Mammary epithelial cell (primary cell): ENCODE results near the gene CXCR6.

Experiments used
- EZH2 ChIP-seq: IDR thresholded peaks from 2 replicates; pipeline ENCODE4 v1.6.1; 2012; ENCODE audit warnings: low read length, inconsistent platforms, borderline replicate concordance
- TF ChIP-seq, protein P1 (sequence below), 2 donors: IDR thresholded peaks in 1 of 2; conservative IDR thresholded peaks in 1 of 2; 2 replicates each; pipeline ENCODE4 v1.5.1; 2011 to 2012; ENCODE audit warnings: inconsistent platforms in 2 of 2, low read length in 2 of 2, mild to moderate bottlenecking in 2 of 2, control low read depth in 1 of 2, low read depth in 1 of 2; ENCODE audit not compliant: insufficient read depth in 1 of 2; ENCODE audit errors: extremely low read depth in 1 of 2

DNA sequence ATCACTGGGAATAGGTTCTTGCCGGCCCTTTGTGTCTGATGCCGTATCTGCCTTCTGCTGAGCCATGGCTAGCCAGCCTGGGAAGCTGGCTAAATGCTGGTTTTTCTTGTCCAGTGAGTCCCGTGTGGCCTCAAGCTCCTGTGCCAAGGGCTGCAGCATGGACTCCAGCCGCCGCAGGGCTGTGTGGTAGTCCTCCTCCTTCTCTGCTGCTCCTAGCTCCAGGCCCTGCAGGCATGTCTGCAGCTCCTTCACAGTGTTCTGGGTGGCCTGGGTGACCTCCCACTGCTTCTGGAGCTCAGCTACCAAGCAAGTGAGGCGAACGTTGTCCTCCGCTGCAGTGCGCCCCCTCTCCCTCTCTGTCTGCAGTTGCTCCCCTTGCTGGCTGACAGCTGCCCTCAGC lies 24.9 kb downstream of the CXCR6 start:
- TF ChIP-seq, protein P1, sequence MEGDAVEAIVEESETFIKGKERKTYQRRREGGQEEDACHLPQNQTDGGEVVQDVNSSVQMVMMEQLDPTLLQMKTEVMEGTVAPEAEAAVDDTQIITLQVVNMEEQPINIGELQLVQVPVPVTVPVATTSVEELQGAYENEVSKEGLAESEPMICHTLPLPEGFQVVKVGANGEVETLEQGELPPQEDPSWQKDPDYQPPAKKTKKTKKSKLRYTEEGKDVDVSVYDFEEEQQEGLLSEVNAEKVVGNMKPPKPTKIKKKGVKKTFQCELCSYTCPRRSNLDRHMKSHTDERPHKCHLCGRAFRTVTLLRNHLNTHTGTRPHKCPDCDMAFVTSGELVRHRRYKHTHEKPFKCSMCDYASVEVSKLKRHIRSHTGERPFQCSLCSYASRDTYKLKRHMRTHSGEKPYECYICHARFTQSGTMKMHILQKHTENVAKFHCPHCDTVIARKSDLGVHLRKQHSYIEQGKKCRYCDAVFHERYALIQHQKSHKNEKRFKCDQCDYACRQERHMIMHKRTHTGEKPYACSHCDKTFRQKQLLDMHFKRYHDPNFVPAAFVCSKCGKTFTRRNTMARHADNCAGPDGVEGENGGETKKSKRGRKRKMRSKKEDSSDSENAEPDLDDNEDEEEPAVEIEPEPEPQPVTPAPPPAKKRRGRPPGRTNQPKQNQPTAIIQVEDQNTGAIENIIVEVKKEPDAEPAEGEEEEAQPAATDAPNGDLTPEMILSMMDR (conservative IDR thresholded peaks at IDR 0.05 in 1 of 2, IDR thresholded peaks at IDR 0.05 in 1 of 2; ENCODE audit: extremely low read depth in 1 of 2, insufficient read depth in 1 of 2, low read depth in 1 of 2, low read length in 2 of 2), result no peak
- no peak for TF ChIP-seq EZH2
